Heart left ventricle (tissue), 16 donors: ENCODE results near the gene RASGEF1C. TPM values are rescaled to one million over a fixed set of nuclear protein-coding genes. Genes with fewer than 3 reads are reported as not detected.

ENCODE experiments used
- ATAC-seq, 4 donors: fragments of 200-7000 bp; cut with Tn5 transposase; one replicate each; pipeline ENCODE4 v1.9.1; 2020 to 2022; ENCODE audit warnings: moderate library complexity in 4 of 4, mild to moderate bottlenecking in 3 of 4, moderate number of reproducible peaks in 1 of 4
- DNase-seq, 5 donors: peaks; one replicate each; pipeline ENCODE4 v3.0.0-alpha.2; 2020
- H3K27ac ChIP-seq, 12 donors: fragments of 200-600 bp; sonication (generic) in 4 of 12; one replicate each; pipeline versions ENCODE4 v1.5.0 to v1.8.0; 2016 to 2022; ENCODE audit warnings: mild to moderate bottlenecking in 2 of 12
- H3K27me3 ChIP-seq, 9 donors: fragments of 200-600 bp; sonication (generic) in 2 of 9; one replicate each; pipeline versions ENCODE4 v1.5.1 to v1.8.0; 2016 to 2022; ENCODE audit warnings: mild to moderate bottlenecking in 3 of 9
- H3K36me3 ChIP-seq, 9 donors: fragments of 200-600 bp; sonication (generic) in 2 of 9; one replicate each; pipeline versions ENCODE4 v1.5.0 to v1.8.0; 2018 to 2022; ENCODE audit warnings: mild to moderate bottlenecking in 2 of 9
- H3K4me1 ChIP-seq, 12 donors: fragments of 200-600 bp; sonication (generic) in 4 of 12; one replicate each; pipeline versions ENCODE4 v1.5.0 to v1.8.0; 2016 to 2022; ENCODE audit warnings: mild to moderate bottlenecking in 3 of 12
- H3K4me3 ChIP-seq, 12 donors: fragments of 200-600 bp; sonication (generic) in 4 of 12; one replicate each; pipeline versions ENCODE4 v1.5.0 to v1.8.0; 2017 to 2022; ENCODE audit warnings: mild to moderate bottlenecking in 9 of 12, moderate library complexity in 4 of 12
- H3K9me3 ChIP-seq, 12 donors: fragments of 200-600 bp; sonication (generic) in 4 of 12; one replicate each; pipeline versions ENCODE4 v1.5.0 to v1.8.0; 2016 to 2022; ENCODE audit warnings: mild to moderate bottlenecking in 1 of 12
- CTCF ChIP-seq, 12 donors: fragments of 200-600 bp; sonication (generic) in 4 of 12; IDR thresholded peaks; one replicate each; pipeline versions ENCODE4 v1.5.0 to v1.8.0; 2018 to 2022; ENCODE audit warnings: antibody characterized with exemption in 12 of 12, mild to moderate bottlenecking in 5 of 12
- POLR2A ChIP-seq, 2 donors: fragments of 450-650 bp; IDR thresholded peaks; one replicate each; pipeline ENCODE4 v1.6.1; 2017; ENCODE audit warnings: antibody characterized with exemption in 2 of 2, mild to moderate bottlenecking in 2 of 2, moderate library complexity in 2 of 2
- WGBS, 4 donors: extraction: QIAGEN DNeasy Blood & Tissue Kit in 2 of 4; methylation state at CpG; one replicate each; pipeline versions ENCODE4 v1.1.5 to v1.1.7; 2013 to 2018; 5-methylcytosine and 5-hydroxymethylcytosine counted together
- intact Hi-C, 10 donors: fragments of 100-400 bp; cut with DNase I; formaldehyde crosslinking; loops; one replicate each; pipeline versions ENCODE4 v1.11.1 to v1.14.2; 2022
- polyA plus RNA-seq, 2 donors: library from polyadenylated mRNA; stranded (reverse); fragments of 200-250 nt; gene quantifications; one replicate each; pipeline ENCODE4 v1.2.3, GENCODE V29; 2013
- total RNA-seq, 9 donors: library from RNA; depleted of rRNA in 2 of 9; stranded (reverse); fragments of >200 nt in 2 of 9; fragmentation: NEBNext Ultra II Directional in 3 of 9; extraction: Animal tissue kit (Norgen Biotek cat#: 25700) in 3 of 9; gene quantifications; one replicate each; pipeline versions ENCODE4 v1.1.0 to v1.2.4, GENCODE V29; 2016 to 2023
- donor health status: ischemic (EF 13 %, LVEDD 7.1; RV severe dilation, severe dysfunction).
- donor health status: healthy with polysubstance abuse.
- donor health status: DM: no; HTN: yes; CAD: no.
- donor health status: DM: no; HTN: no; CAD: no.
- donor health status: ischemic (EF 25% LVEDD 6.9; RV normal size, moderate dysfunction).
- donor health status: ischemic (EF 25% LVEDD 5.7; RV mildly dilated, moderate dysfunction).
- donor health status: healthy.
- donor health status: DM: yes; HTN: yes; CAD: no.
- donor health status: ischemic (EF 35%, LVEDD 5.7; RV mildly dilated, moderate dysfunction).
- donor health status: nonischemic (EF 11% LVEDD 7.7; RV severe dilation, severe dysfunction).
- donor health status: DM: yes; HTN: yes; CAD: no.
- donor health status: PGD.
- donor health status: ischemic (EF 29% LVEDD 5.4; RV normal size, mild dysfunction).
- donor health status: nonischemic (EF 23%, LVEDD 6.1; RV moderate dilation, normal function).

The RASGEF1C gene
- total and polyA plus RNA-seq, 11 donors, result 0.14 to 0.75 (median 0.19) TPM; not detected in 4

GRCh38 chr5:180214870-180215770, 6.1 kb upstream of the RASGEF1C start:
- DNase-seq, result no peak
- Histone ChIP-seq H3K9me3 (peaks cover 0 to 47% (median 33%) of the 10 kb centered on the region in 12 donors), H3K4me3 (no peak overlapping the region), H3K27ac (no peak overlapping the region), H3K27me3 (peaks cover 0 to 17% (median 0%) of the 10 kb centered on the region in 9 donors), H3K36me3 (no peaks in the 10 kb centered on the region), H3K4me1 (no peaks in the 10 kb centered on the region)
- WGBS, 4 donors, result 92 to 93% (median 93%) methylated on average over 18 to 21 of the region's 21 CpGs
- intact Hi-C loops, result loop anchor here in 1 of 10 donors (5.0 kb wide), 1 partner anchor 88 kb away; no protein-coding TSS in a partner anchor
- TF ChIP-seq POLR2A (IDR thresholded peaks at IDR 0.05) (no peak), CTCF (IDR thresholded peaks at IDR 0.05) (no peak)
- ATAC-seq, result no peak

- Histone ChIP-seq H3K27ac (no peak overlapping the region), H3K27me3 (peaks cover 0 to 20% (median 4%) of the 10 kb centered on the region in 9 donors), H3K4me3 (no peak overlapping the region), H3K4me1 (peaks cover 0 to 4% (median 0%) of the 10 kb centered on the region in 12 donors), H3K36me3 (no peaks in the 10 kb centered on the region), H3K9me3 (peaks cover 0 to 34% (median 24%) of the 10 kb centered on the region in 12 donors)
- WGBS, 4 donors, result 80 to 90% (median 86%) methylated on average over 5 of the region's 5 CpGs
- intact Hi-C loops, result loop anchor here in 1 of 10 donors (5.0 kb wide), 1 partner anchor 86 kb away; no protein-coding TSS in a partner anchor
- DNase-seq (no peak), ATAC-seq (no peak)
- TF ChIP-seq POLR2A (IDR thresholded peaks at IDR 0.05), result no peak
- no peak for TF ChIP-seq CTCF (IDR thresholded peaks at IDR 0.05)
These were observed 4.7 kb upstream of the RASGEF1C start for GRCh38 chr5:180213657-180214207.

- intact Hi-C loops, result loop anchor here in 1 of 10 donors (5.0 kb wide), 1 partner anchor 86 kb away; no protein-coding TSS in a partner anchor
- Histone ChIP-seq H3K4me1 (peaks cover 0 to 9% (median 1%) of the 10 kb centered on the region in 12 donors), H3K9me3 (peaks cover 0 to 29% (median 19%) of the 10 kb centered on the region in 12 donors), H3K27me3 (peaks cover 2 to 24% (median 8%) of the 10 kb centered on the region in 9 donors), H3K36me3 (no peaks in the 10 kb centered on the region), H3K4me3 (no peak overlapping the region), H3K27ac (no peak overlapping the region)
- ATAC-seq (no peak), DNase-seq (no peak)
- 11 to 34% (median 21%) methylated on average over 4 of the region's 4 CpGs for WGBS, 4 donors
- TF ChIP-seq POLR2A (IDR thresholded peaks at IDR 0.05) (no peak), CTCF (IDR thresholded peaks at IDR 0.05) (no peak)
These were observed 4.2 kb upstream of the RASGEF1C start for GRCh38 chr5:180213256-180213600.
